Stimulated activated CD8-positive, alpha-beta memory T cell treated with anti-CD3 and anti-CD28 coated beads, Interleukin-12 subunit alpha, Interleukin-12 subunit beta, amount 100 ng/mL, for 4 hours (primary cell): ENCODE data around the gene KIF4A.

Experiments
- DNase-seq: peaks from one replicate; pipeline ENCODE4 v3.0.0-alpha.2; 2020; ENCODE audit warnings: low read depth

Gene KIF4A

GRCh38 chrX:70402721-70403120, 112.8 kb downstream of the KIF4A start:
- DNase-seq = no peak

- DNase-seq = no peak
These were observed 115.1 kb downstream of the KIF4A start for GRCh38 chrX:70405003-70405402.

- no peak for DNase-seq
These were observed 121.0 kb downstream of the KIF4A start for GRCh38 chrX:70410921-70411320.

GRCh38 chrX:70411475-70411874, 121.6 kb downstream of the KIF4A start:
- DNase-seq = no peak

GRCh38 chrX:70421618-70422017, 131.7 kb downstream of the KIF4A start:
- DNase-seq = no peak

- DNase-seq = no peak
These were observed 133.0 kb downstream of the KIF4A start, which contains the start of gene GDPD2 for GRCh38 chrX:70422851-70423341. GDPD2 (plus strand) TSS chrX:70423314; CDS start chrX:70424985, 1,671 bp downstream.

- no peak for DNase-seq
These were observed 134.2 kb downstream of the KIF4A start for GRCh38 chrX:70423936-70424675.

GRCh38 chrX:70424801-70425200, 134.9 kb downstream of the KIF4A start:
- no peak for DNase-seq

- no peak for DNase-seq
These were observed 136.7 kb downstream of the KIF4A start for GRCh38 chrX:70426286-70427278.

- DNase-seq = no peak
These were observed 137.5 kb downstream of the KIF4A start for GRCh38 chrX:70427365-70427764.

- no peak for DNase-seq
These were observed 139.9 kb downstream of the KIF4A start for GRCh38 chrX:70429759-70430158.

GRCh38 chrX:70432936-70433847, 143.3 kb downstream of the KIF4A start:
- DNase-seq = no peak

GRCh38 chrX:70433848-70434351, 144.0 kb downstream of the KIF4A start:
- peak; percentile 55 for DNase-seq

GRCh38 chrX:70434352-70434866, 144.5 kb downstream of the KIF4A start:
- peak; percentile 46 for DNase-seq

- DNase-seq = no peak
These were observed 145.1 kb downstream of the KIF4A start for GRCh38 chrX:70434914-70435586.

- no peak for DNase-seq
These were observed 146.4 kb downstream of the KIF4A start for GRCh38 chrX:70436343-70436742.

GRCh38 chrX:70437011-70437410, 147.1 kb downstream of the KIF4A start:
- no peak for DNase-seq

- no peak for DNase-seq
These were observed 148.2 kb downstream of the KIF4A start for GRCh38 chrX:70437921-70438665.

- no peak for DNase-seq
These were observed 149.1 kb downstream of the KIF4A start for GRCh38 chrX:70439016-70439415.

GRCh38 chrX:70442224-70442623, 152.3 kb downstream of the KIF4A start:
- no peak for DNase-seq
